Measurements from ENCODE around the gene HNRNPH1.
"Not testable (repeated sequence)": the region's sequence is repeated elsewhere in the genome, so short reads cannot be mapped to it uniquely, and the experiment has no call there.

The HNRNPH1 gene

GRCh38 chr5:179623003-179623905 lies at the start of gene HNRNPH1:
Gene HNRNPH1, minus strand, starts transcription at chr5:179623671. Its CDS starts 538 bp downstream, at chr5:179623133.
- peak; percentile 96 for DNase-seq

GRCh38 chr5:179668391-179668790 lies 44.9 kb upstream of the HNRNPH1 start:
- no peak for DNase-seq

- DNase-seq, result not testable (repeated sequence)
Observed at GRCh38 chr5:179661647-179662046, 38.2 kb upstream of the HNRNPH1 start.

- DNase-seq, result not testable (repeated sequence)
Observed at GRCh38 chr5:179658179-179658856, 34.8 kb upstream of the HNRNPH1 start.

- DNase-seq, result not testable (repeated sequence)
Observed at GRCh38 chr5:179657302-179658178, 34.1 kb upstream of the HNRNPH1 start.

GRCh38 chr5:179653135-179653534 lies 29.7 kb upstream of the HNRNPH1 start:
- not testable (repeated sequence) for DNase-seq

- DNase-seq, result not testable (repeated sequence)
Observed at GRCh38 chr5:179650245-179650644, 26.8 kb upstream of the HNRNPH1 start.

GRCh38 chr5:179649166-179649703 lies 25.8 kb upstream of the HNRNPH1 start:
- DNase-seq, result not testable (repeated sequence)

- DNase-seq, result no peak
Observed at GRCh38 chr5:179648410-179648809, 24.9 kb upstream of the HNRNPH1 start.

- not testable (repeated sequence) for DNase-seq
Observed at GRCh38 chr5:179644766-179645165, 21.3 kb upstream of the HNRNPH1 start.

- not testable (repeated sequence) for DNase-seq
Observed at GRCh38 chr5:179643141-179643920, 19.9 kb upstream of the HNRNPH1 start.

- DNase-seq, result not testable (repeated sequence)
Observed at GRCh38 chr5:179642626-179643025, 19.2 kb upstream of the HNRNPH1 start.

GRCh38 chr5:179641745-179642144 lies 18.3 kb upstream of the HNRNPH1 start:
- not testable (repeated sequence) for DNase-seq

GRCh38 chr5:179639296-179639695 lies 15.8 kb upstream of the HNRNPH1 start:
- DNase-seq, result not testable (repeated sequence)

- DNase-seq, result not testable (repeated sequence)
Observed at GRCh38 chr5:179634370-179635172, 11.1 kb upstream of the HNRNPH1 start.

GRCh38 chr5:179633501-179634369 lies 10.3 kb upstream of the HNRNPH1 start:
- not testable (repeated sequence) for DNase-seq

- DNase-seq, result no peak
Observed at GRCh38 chr5:179624841-179625271, 1.4 kb upstream of the HNRNPH1 start.

- no peak for DNase-seq
Observed at GRCh38 chr5:179623906-179624741, 653 bp upstream of the HNRNPH1 start.

All from NCI-H2081 treated with DMSO at 0.1 percent for 48 hours (cell line).